Peyer's patch (tissue), 4 donors: ENCODE data around the gene EXOC3L4.

Source experiments
- CTCF ChIP-seq, 6 experiments: fragments of 450-650 bp in 4 of 6; fragments of 200-600 bp in 2 of 6; sonication (generic) in 1 of 6; IDR thresholded peaks; one replicate each; pipeline ENCODE4 v1.5.1; 2017 to 2019; ENCODE audit warnings: antibody characterized with exemption in 6 of 6, mild to moderate bottlenecking in 3 of 6, moderate library complexity in 1 of 6
- POLR2A ChIP-seq, 2 donors: fragments of 450-650 bp; IDR thresholded peaks; one replicate each; pipeline ENCODE4 v1.5.1; 2017; ENCODE audit warnings: antibody characterized with exemption in 2 of 2, mild to moderate bottlenecking in 2 of 2, moderate library complexity in 2 of 2

- TF ChIP-seq CTCF (IDR thresholded peaks at IDR 0.05) = no peak
- no peak for TF ChIP-seq POLR2A (IDR thresholded peaks at IDR 0.05)
Measured at GRCh38 chr14:103096387-103096786, 1.9 kb downstream of the EXOC3L4 start.
